Bronchial epithelial cell (primary cell): Measurements from ENCODE around the gene IFRD1. TPM values are rescaled to one million over a fixed set of nuclear protein-coding genes. Genes with fewer than 3 reads are reported as not detected.

ENCODE experiments used
- DNase-seq: peaks from one replicate; pipeline ENCODE4 v3.0.0-alpha.2; 2010; ENCODE audit warnings: low read depth
- FAIRE-seq: peaks from 2 replicates; lab custom pipeline; 2011; peaks lifted over from hg19 to GRCh38; lab: Jason Lieb, UNC
- H3K27me3 ChIP-seq: 2 replicates; pipeline ENCODE4 v1.5.1; 2011; ENCODE audit warnings: low read length; ENCODE audit not compliant: control insufficient read depth, insufficient read depth
- H3K36me3 ChIP-seq: 2 replicates; pipeline ENCODE4 v1.5.1; 2011; ENCODE audit warnings: low read length; ENCODE audit not compliant: control insufficient read depth, insufficient read depth
- H3K4me3 ChIP-seq: 2 replicates; pipeline ENCODE4 v1.5.1; 2011; ENCODE audit warnings: mild to moderate bottlenecking, low read depth, low read length, control low read depth
- CTCF ChIP-seq: IDR thresholded peaks from 2 replicates; pipeline ENCODE4 v1.5.1; 2011; ENCODE audit warnings: mild to moderate bottlenecking, moderate library complexity, low read length, control low read depth, inconsistent platforms; ENCODE audit not compliant: insufficient read depth, severe bottlenecking
- total RNA-seq: library from RNA; depleted of rRNA; stranded (reverse); fragments of >200 nt; gene quantifications from 2 replicates; pipeline ENCODE4 v1.2.1, GENCODE V29; 2014

Gene IFRD1
- total RNA-seq, 1 donor from 2014 or later: 92.1 TPM

GRCh38 chr7:112430649-112431048 lies 19.6 kb upstream of the IFRD1 start:
- DNase-seq (no peak), FAIRE-seq (no peak)
- no peaks in the 10 kb centered on the region for H3K36me3 ChIP-seq
- H3K4me3 ChIP-seq: no peak overlapping the region
- no peaks in the 10 kb centered on the region for H3K27me3 ChIP-seq
- no peak for TF ChIP-seq CTCF

- no peak for DNase-seq
- FAIRE-seq: no peak
- Histone ChIP-seq H3K36me3 (no peaks in the 10 kb centered on the region), H3K27me3 (no peaks in the 10 kb centered on the region), H3K4me3 (no peak overlapping the region)
- no peak for TF ChIP-seq CTCF
Measured at GRCh38 chr7:112431803-112432202, 18.5 kb upstream of the IFRD1 start.

GRCh38 chr7:112433289-112433688 lies 17.0 kb upstream of the IFRD1 start:
- no peaks in the 10 kb centered on the region for H3K27me3 ChIP-seq
- peak; percentile 43 for DNase-seq
- H3K36me3 ChIP-seq: no peaks in the 10 kb centered on the region
- H3K4me3 ChIP-seq: no peak overlapping the region
- TF ChIP-seq CTCF: no peak
- FAIRE-seq: peak; percentile 50

- no peak for TF ChIP-seq CTCF
- DNase-seq (peak; percentile 55), FAIRE-seq (no peak)
- no peak overlapping the region for H3K4me3 ChIP-seq
- no peaks in the 10 kb centered on the region for H3K27me3 ChIP-seq
- H3K36me3 ChIP-seq: no peaks in the 10 kb centered on the region
Measured at GRCh38 chr7:112437072-112437471, 13.2 kb upstream of the IFRD1 start.

GRCh38 chr7:112439476-112439875 lies 10.8 kb upstream of the IFRD1 start:
- Histone ChIP-seq H3K4me3 (no peak overlapping the region), H3K27me3 (no peaks in the 10 kb centered on the region), H3K36me3 (no peaks in the 10 kb centered on the region)
- TF ChIP-seq CTCF: no peak
- FAIRE-seq (no peak), DNase-seq (no peak)

GRCh38 chr7:112442210-112442609 lies 8.1 kb upstream of the IFRD1 start:
- DNase-seq (no peak), FAIRE-seq (no peak)
- Histone ChIP-seq H3K27me3 (no peaks in the 10 kb centered on the region), H3K36me3 (no peaks in the 10 kb centered on the region), H3K4me3 (no peak overlapping the region)
- no peak for TF ChIP-seq CTCF
